GM12878 (cell line): ENCODE measurements around the gene AKAP1. TPM values are rescaled to one million over a fixed set of nuclear protein-coding genes. Genes with fewer than 3 reads are reported as not detected.

Experiments
- ATAC-seq: fragments of 200-7000 bp; cut with Tn5 transposase; 3 replicates; pipeline ENCODE4 v1.9.1; 2020; ENCODE audit warnings: mild to moderate bottlenecking, moderate library complexity
- BruUV-seq: library from RNA; stranded (reverse); fragments of 400-500 nt; replicated peaks from 2 replicates; lab custom pipeline; 2021; lab: Mats Ljungman, UMichigan
- CTCF ChIA-PET: fragments of 300-600 bp; sonication (Branson Sonifier 250); formaldehyde crosslinking; extraction: SDS; loops from one replicate; lab custom pipeline; 2021; ENCODE audit warnings: inconsistent platforms; lab: Yijun Ruan, JAX
- POLR2A ChIA-PET: fragments of 350-600 bp; formaldehyde crosslinking; extraction: SDS; loops from one replicate; lab custom pipeline; 2021; ENCODE audit warnings: inconsistent platforms; lab: Charles Lee
- RAD21 ChIA-PET: fragments of 300-600 bp; sonication (Branson Sonifier 250); formaldehyde crosslinking; loops from one replicate; lab custom pipeline; 2023; ENCODE audit warnings: antibody characterized with exemption; ENCODE audit not compliant: unreplicated experiment; lab: Charles Lee
- SMC1A ChIA-PET: fragments of 300-600 bp; sonication (Branson Sonifier 250); formaldehyde crosslinking; loops from one replicate; lab custom pipeline; 2023; ENCODE audit not compliant: unreplicated experiment, uncharacterized antibody; lab: Charles Lee
- DNase-seq: peaks from one replicate; pipeline ENCODE4 v3.0.0-alpha.2; 2011; ENCODE audit warnings: low read depth, low spot score
- FAIRE-seq: peaks from 3 replicates; lab custom pipeline; 2011; peaks lifted over from hg19 to GRCh38; lab: Jason Lieb, UNC
- H2AFZ ChIP-seq: 2 replicates; pipeline ENCODE4 v1.6.0; 2011; ENCODE audit warnings: low read depth, low read length, control low read depth; ENCODE audit not compliant: control insufficient read depth
- H3K27ac ChIP-seq: 2 replicates; pipeline ENCODE4 v1.5.1; 2011; ENCODE audit warnings: control low read depth; ENCODE audit not compliant: control insufficient read depth, insufficient read depth
- H3K27me3 ChIP-seq, 2 experiments: replicated peaks in 1 of 2; 2 replicates each; pipeline versions ENCODE4 v1.6.0 to v1.6.1; 2011; ENCODE audit warnings: low read length in 1 of 2; ENCODE audit not compliant: control insufficient read depth in 2 of 2, insufficient read depth in 2 of 2
- H3K36me3 ChIP-seq, 2 experiments: 2 replicates each; pipeline ENCODE4 v1.5.1; 2011; ENCODE audit warnings: low read length in 1 of 2; ENCODE audit not compliant: control insufficient read depth in 2 of 2, insufficient read depth in 2 of 2
- H3K4me1 ChIP-seq: 2 replicates; pipeline ENCODE4 v1.6.1; 2011; ENCODE audit warnings: mild to moderate bottlenecking, low read length, moderate library complexity, mixed read lengths; ENCODE audit not compliant: control insufficient read depth, insufficient read depth
- H3K4me2 ChIP-seq: 2 replicates; pipeline ENCODE4 v1.6.0; 2011; ENCODE audit warnings: control low read depth; ENCODE audit not compliant: control insufficient read depth, insufficient read depth
- H3K4me3 ChIP-seq: fragments of 200-600 bp; sonication (generic); 2 replicates; pipeline ENCODE4 v1.5.1; 2016
- H3K79me2 ChIP-seq: 2 replicates; pipeline ENCODE4 v1.6.0; 2011; ENCODE audit warnings: low read length; ENCODE audit not compliant: control insufficient read depth, insufficient read depth
- H3K9ac ChIP-seq: 2 replicates; pipeline ENCODE4 v1.8.0; 2011; ENCODE audit warnings: low read length, control low read depth, mixed read lengths; ENCODE audit not compliant: control insufficient read depth, insufficient read depth
- H3K9me3 ChIP-seq: replicated peaks from 3 replicates; pipeline ENCODE4 v1.5.1; 2011; ENCODE audit warnings: mild to moderate bottlenecking, low read length; ENCODE audit not compliant: control insufficient read depth, insufficient read depth
- H4K20me1 ChIP-seq: 2 replicates; pipeline ENCODE4 v1.6.0; 2011; ENCODE audit not compliant: control insufficient read depth, insufficient read depth
- ATF7 ChIP-seq: fragments of 450-650 bp; IDR thresholded peaks from 2 replicates; pipeline ENCODE4 v1.6.1; 2016; ENCODE audit warnings: low read depth, mild to moderate bottlenecking
- BCL3 ChIP-seq: IDR thresholded peaks from 2 replicates; pipeline ENCODE4 v1.6.1; 2011; ENCODE audit warnings: borderline replicate concordance, low read depth, mild to moderate bottlenecking, moderate library complexity, low read length; ENCODE audit not compliant: insufficient read depth, poor library complexity, severe bottlenecking
- CTCF ChIP-seq, 3 experiments: IDR thresholded peaks in 2 of 3; conservative IDR thresholded peaks in 1 of 3; 2 replicates each; pipeline ENCODE4 v1.5.1; 2011; ENCODE audit warnings: low read depth in 3 of 3, low read length in 3 of 3, mild to moderate bottlenecking in 3 of 3, control low read depth in 2 of 3, moderate library complexity in 2 of 3, inconsistent platforms in 1 of 3, mixed read lengths in 1 of 3; ENCODE audit not compliant: control insufficient read depth in 2 of 3, insufficient read depth in 1 of 3; ENCODE audit errors: extremely low read depth in 1 of 3
- JUNB ChIP-seq: IDR thresholded peaks from 2 replicates; pipeline ENCODE4 v1.6.1; 2016; ENCODE audit warnings: antibody characterized with exemption, mild to moderate bottlenecking
- MEF2B ChIP-seq: fragments of 450-650 bp; IDR thresholded peaks from 2 replicates; pipeline ENCODE4 v1.6.1; 2018; ENCODE audit warnings: mild to moderate bottlenecking, moderate library complexity; ENCODE audit not compliant: partially characterized antibody, poor library complexity, severe bottlenecking
- PRDM15 ChIP-seq: fragments of 450-650 bp; formaldehyde crosslinking; IDR thresholded peaks from 2 replicates; pipeline ENCODE4 v1.4.0; 2020; ENCODE audit warnings: mild to moderate bottlenecking, moderate library complexity
- WRNIP1 ChIP-seq: IDR thresholded peaks from 2 replicates; pipeline ENCODE4 v1.6.1; 2011; ENCODE audit warnings: low read depth, low read length, improper control_type of control experiment, borderline replicate concordance
- YY1 ChIP-seq: IDR thresholded peaks from 2 replicates; pipeline ENCODE4 v1.6.1; 2011; ENCODE audit warnings: low read depth, mild to moderate bottlenecking, low read length
- ZNF687 ChIP-seq: fragments of 450-650 bp; IDR thresholded peaks from 2 replicates; pipeline ENCODE4 v1.6.1; 2017; ENCODE audit warnings: mild to moderate bottlenecking, moderate library complexity
- WGBS: methylation state at CpG from one replicate; pipeline ENCODE4 v1.1.6; 2016; ENCODE audit warnings: low lambda C conversion rate; ENCODE audit not compliant: insufficient replicate concordance, insufficient coverage; ENCODE audit errors: missing lambda C conversion rate; 5-methylcytosine and 5-hydroxymethylcytosine counted together
- in situ Hi-C: fragments of 300-500 bp; cut with MboI; formaldehyde crosslinking; loops from 9 replicates; pipeline ENCODE4 v1.14.3; 2018; ENCODE audit warnings: mixed read lengths
- intact Hi-C: fragments of 100-400 bp; cut with micrococcal nuclease; formaldehyde crosslinking; loops from one replicate; pipeline ENCODE4 v1.14.2; 2022; ENCODE audit not compliant: unreplicated experiment
- polyA plus RNA-seq, 11 experiments: library from polyadenylated mRNA; depleted of rRNA in 4 of 11; unstranded in 6 of 11; stranded (reverse) in 5 of 11; fragments of >200 nt; fragmentation: Nextera tagmentation in 4 of 11; fragmentation: Illumina TruSeq in 1 of 11; extraction: Ambion mirVana in 4 of 11; extraction: Trizol in 1 of 11; gene quantifications; 1 replicate in 1 of 11; 2 replicates in 10 of 11; pipeline versions ENCODE4 v1.2.1 to v1.2.3, GENCODE V29; 2011 to 2016; ENCODE audit warnings: inconsistent platforms in 2 of 11, missing spikeins in 2 of 11, low read depth in 1 of 11
- total RNA-seq, 4 experiments: library from RNA; depleted of rRNA in 3 of 4; stranded (reverse); fragments of >200 nt in 3 of 4; fragmentation: Illumina TruSeq in 1 of 4; extraction: Trizol in 1 of 4; gene quantifications; 2 replicates each; pipeline versions ENCODE4 v1.2.1 to v1.2.3, GENCODE V29; 2013 to 2021

The AKAP1 gene
- total and polyA plus RNA-seq, 10 of the 15 experiments (the other 5 are each of a cell fraction or from before 2014, with no cell fraction given), result 11.9 to 50.5 (median 38.1) TPM

- peaks cover 12% of the 10 kb centered on the region for H3K79me2 ChIP-seq
- H4K20me1 ChIP-seq, result no peaks in the 10 kb centered on the region
- H3K36me3 ChIP-seq, result no peaks in the 10 kb centered on the region
- H3K4me3 ChIP-seq, result 0 out of 2 replicates have a peak overlapping the region, but pooled peaks have one; percentile 1
- peak; percentile 76 for FAIRE-seq
- H3K9ac ChIP-seq, result 0 out of 2 replicates have a peak overlapping the region, but pooled peaks have one; percentile 16
- BruUV-seq, result no TSS peak
- ChIA-PET SMC1A (interaction anchor here (0.9 to 1.8 kb wide), 12 partner anchors 8 to 102 kb away, joined by 3 to 6 read pairs (median 4); no protein-coding TSS in a partner anchor), POLR2A (interaction anchor here (0.6 to 1.0 kb wide), 6 partner anchors 9 to 246 kb away, joined by 3 to 7 read pairs (median 3); no protein-coding TSS in a partner anchor), CTCF (interaction anchor here (0.7 to 2.0 kb wide), 6 partner anchors 11 to 926 kb away, joined by 3 to 4 read pairs (median 3); no protein-coding TSS in a partner anchor), RAD21 (interaction anchor here (0.9 to 1.3 kb wide), 3 partner anchors 33 to 103 kb away, joined by 3 to 5 read pairs (median 4); partner anchors contain the start of gene SCPEP1)
- H3K27me3 ChIP-seq, result no peaks in the 10 kb centered on the region
- peak; percentile 32 for ATAC-seq
- WGBS, result 43% methylated on average over 2 of the region's 2 CpGs
- H3K4me1 ChIP-seq, result peaks cover 27% of the 10 kb centered on the region
- in situ Hi-C loops, result no loop called here
- peak overlapping the region; percentile 42; the same call in 1 of the 2 replicates for H2AFZ ChIP-seq
- H3K27ac ChIP-seq, result peak overlapping the region; percentile 72
- H3K9me3 ChIP-seq, result no peaks in the 10 kb centered on the region
- peak overlapping the region; percentile 75 for H3K4me2 ChIP-seq
- intact Hi-C loops, result loop anchor here (10.0 kb wide), 2 partner anchors 76 to 246 kb away; partner anchors contain the start of genes C17orf67 and DGKE
- peak; percentile 62 for DNase-seq
- TF ChIP-seq ZNF687, result 0 out of 2 replicates have a peak, but pooled peaks have one; percentile 23
- TF ChIP-seq MEF2B, result peak; percentile 12
- no peak for TF ChIP-seq WRNIP1
- peak; percentile 61 for TF ChIP-seq JUNB
- TF ChIP-seq PRDM15, result no peak
- TF ChIP-seq CTCF (IDR thresholded peaks at IDR 0.05 in 2 of 3, conservative IDR thresholded peaks at IDR 0.05 in 1 of 3; ENCODE audit: control insufficient read depth in 2 of 3, extremely low read depth in 1 of 3, insufficient read depth in 1 of 3, low read depth in 3 of 3, low read length in 3 of 3), result no peak
- TF ChIP-seq YY1, result 0 out of 2 replicates have a peak, but pooled peaks have one; percentile 25
- TF ChIP-seq ATF7, result peak; percentile 61
- TF ChIP-seq BCL3, result peak; percentile 56
Observed at GRCh38 chr17:57080718-57081117, 4.3 kb upstream of the AKAP1 start.
